AG10803 (cell line): ENCODE results near the gene DTWD2.
"Not testable (repeated sequence)": the region's sequence is repeated elsewhere in the genome, so short reads cannot be mapped to it uniquely, and the experiment has no call there.

Experiments used
- DNase-seq: peaks from one replicate; pipeline ENCODE4 v3.0.0; 2010; ENCODE audit warnings: low read depth
- H3K4me3 ChIP-seq: 2 replicates; pipeline ENCODE4 v1.5.1; 2011; ENCODE audit warnings: mild to moderate bottlenecking, low read length, control low read depth
- CTCF ChIP-seq: conservative IDR thresholded peaks from 2 replicates; pipeline ENCODE4 v1.5.1; 2011; ENCODE audit warnings: mild to moderate bottlenecking, low read length, control low read depth, inconsistent platforms

The DTWD2 gene

GRCh38 chr5:118863345-118863744, 125.0 kb downstream of the DTWD2 start:
- H3K4me3 ChIP-seq: no peak overlapping the region
- no peak for DNase-seq
- TF ChIP-seq CTCF: no peak

DNA sequence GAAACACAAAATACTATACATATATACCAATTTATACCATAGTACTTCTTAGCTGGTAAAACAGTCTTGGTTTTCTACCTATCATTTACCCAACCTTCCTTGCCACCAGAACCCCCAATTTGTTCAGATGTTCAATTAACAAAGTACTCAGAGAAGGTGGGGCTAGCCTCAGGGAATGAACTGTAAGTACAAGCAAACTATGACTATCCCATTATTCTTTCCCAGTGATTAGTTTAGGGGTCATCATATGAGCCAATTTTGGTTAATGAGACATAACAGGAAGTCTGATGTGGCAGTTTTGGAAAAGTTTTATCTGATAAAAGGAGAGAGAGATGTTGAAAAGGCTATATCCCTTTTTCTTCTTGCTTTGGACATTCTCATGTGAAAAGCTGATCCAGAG, 125.8 kb downstream of the DTWD2 start:
- H3K4me3 ChIP-seq: no peak overlapping the region
- DNase-seq: no peak
- no peak for TF ChIP-seq CTCF

DNA sequence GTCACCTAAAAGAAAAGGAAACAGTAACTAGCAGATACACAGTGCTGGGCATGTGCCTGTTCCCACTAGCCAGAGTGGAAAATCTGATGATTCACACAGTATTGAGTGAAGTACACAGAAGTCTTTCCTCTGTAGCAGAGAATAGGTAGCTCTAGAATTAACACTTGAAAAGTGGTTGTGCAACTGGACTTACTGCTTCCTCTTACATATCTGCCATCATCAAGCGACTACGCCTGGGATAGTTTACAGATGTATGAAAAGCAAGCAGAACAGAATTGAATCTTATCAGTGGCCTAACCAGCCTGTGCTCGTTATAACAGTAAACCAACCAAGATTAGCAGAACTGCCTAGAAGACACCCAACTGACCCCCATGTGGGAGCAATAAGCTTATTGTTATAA, 130.6 kb downstream of the DTWD2 start:
- DNase-seq: no peak
- TF ChIP-seq CTCF: no peak
- H3K4me3 ChIP-seq: no peak overlapping the region

DNA sequence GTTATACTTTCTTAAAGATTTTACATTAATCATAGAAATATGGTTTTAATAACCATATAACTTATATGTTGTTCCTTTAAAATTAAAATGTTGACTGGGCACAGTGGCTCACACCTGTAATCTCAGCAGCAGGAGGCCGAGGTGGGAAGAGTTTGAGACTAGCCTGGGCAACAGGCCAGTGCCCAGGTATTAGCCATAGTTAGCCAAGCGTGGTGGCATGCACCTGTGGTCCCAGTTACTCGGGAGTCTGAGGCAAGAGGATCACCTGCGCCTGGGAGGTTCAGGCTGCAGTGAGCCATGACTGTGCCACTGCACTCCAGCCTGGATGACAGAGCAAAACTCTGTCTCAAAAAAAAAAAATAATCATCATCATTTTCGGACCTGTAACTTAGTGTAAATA, 133.5 kb downstream of the DTWD2 start:
- no peak for DNase-seq
- no peak overlapping the region for H3K4me3 ChIP-seq
- TF ChIP-seq CTCF: no peak

DNA sequence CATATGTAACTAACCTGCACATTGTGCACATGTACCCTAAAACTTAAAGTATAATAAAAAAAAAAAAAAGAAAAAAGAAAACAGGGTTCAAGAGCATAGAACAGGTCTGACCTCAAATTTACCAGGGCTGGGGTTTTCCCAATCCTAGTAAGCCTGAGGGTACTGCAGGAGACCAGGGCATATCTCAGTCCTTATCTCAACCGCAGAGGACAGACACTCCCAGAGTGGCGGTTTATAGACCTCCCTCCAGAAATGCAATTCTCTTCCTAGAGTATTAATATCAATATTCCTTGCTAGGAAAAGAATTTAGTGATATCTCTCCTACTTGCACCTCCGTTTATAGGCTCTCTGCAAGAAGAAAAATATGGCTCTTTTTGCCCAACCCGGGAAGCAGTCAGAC, 136.6 kb downstream of the DTWD2 start:
- not testable (repeated sequence) for H3K4me3 ChIP-seq, DNase-seq

DNA sequence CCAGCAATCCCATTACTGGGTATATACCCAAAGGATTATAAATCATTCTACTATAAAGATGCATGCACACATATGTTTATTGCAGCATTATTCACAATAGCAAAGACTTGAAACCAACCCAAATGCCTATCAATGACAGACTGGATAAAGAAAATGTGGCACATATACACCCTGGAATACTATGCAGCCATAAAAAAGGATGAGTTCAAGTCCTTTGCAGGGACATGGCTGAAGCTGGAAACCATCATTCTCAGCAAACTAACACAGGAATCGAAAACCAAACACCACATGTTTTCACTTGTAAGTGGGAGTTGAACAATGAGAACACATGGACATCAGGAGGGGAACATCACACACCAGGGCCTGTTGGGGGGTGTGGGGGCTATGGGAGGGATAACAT, 138.8 kb downstream of the DTWD2 start:
- not testable (repeated sequence) for H3K4me3 ChIP-seq, DNase-seq

DNA sequence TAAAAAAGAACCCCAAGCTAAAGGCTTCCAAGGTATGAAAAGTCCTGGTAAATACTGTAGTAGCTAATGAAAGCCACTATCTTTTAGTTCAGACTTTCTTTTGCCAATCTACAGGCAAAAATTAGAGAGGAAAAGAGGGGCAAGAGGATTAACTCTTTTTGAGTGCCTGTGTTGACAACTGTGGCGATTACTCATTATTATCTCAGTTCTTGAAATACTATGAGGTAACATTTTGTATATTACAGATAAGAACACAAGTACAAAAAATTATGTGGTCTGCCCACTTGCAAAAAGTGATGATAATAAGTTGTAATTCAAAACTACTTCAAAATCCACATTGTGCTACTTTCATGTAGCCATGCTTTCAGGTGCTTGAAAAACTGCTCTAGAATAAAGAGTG, 144.0 kb downstream of the DTWD2 start:
- TF ChIP-seq CTCF: no peak
- no peak for DNase-seq
- H3K4me3 ChIP-seq: no peak overlapping the region

DNA sequence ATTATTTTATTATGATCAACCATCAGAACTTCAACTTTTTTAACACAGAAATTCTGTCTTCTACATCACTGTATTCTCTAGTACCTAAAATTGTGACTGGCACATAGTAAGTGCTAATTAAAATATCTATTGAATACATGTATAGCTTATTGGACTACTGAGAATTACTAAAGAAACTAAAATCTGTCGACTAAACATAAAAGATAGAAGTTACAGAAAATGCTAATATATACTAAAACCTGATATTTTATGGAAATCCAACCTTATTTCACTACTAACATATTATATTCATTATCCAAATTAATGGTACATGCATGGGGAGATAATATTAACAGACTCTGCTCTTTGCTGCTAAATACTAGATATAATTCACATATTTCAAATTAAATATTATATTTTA, 153.6 kb downstream of the DTWD2 start:
- no peak for TF ChIP-seq CTCF
- H3K4me3 ChIP-seq: no peak overlapping the region
- no peak for DNase-seq
